Thoracic aorta (tissue), 2 donors: ENCODE results near the gene CABLES2. TPM values are rescaled to one million over a fixed set of nuclear protein-coding genes. Genes with fewer than 3 reads are reported as not detected.
A peak's percentile ranks its signal among the peaks of the same experiment; 100 is the strongest.

Source experiments
- ATAC-seq: fragments of 150-250 bp; one replicate; pipeline ENCODE4 v1.8.0; 2017; ENCODE audit warnings: low read depth; ENCODE audit not compliant: insufficient number of reproducible peaks, low FRiP score
- DNase-seq: peaks from one replicate; pipeline ENCODE4 v3.0.0-alpha.2; 2020; ENCODE audit warnings: low spot score
- H3K27ac ChIP-seq, 2 donors: fragments of 200-600 bp; sonication (generic); 1 replicate in 1 of 2; 2 replicates in 1 of 2; pipeline ENCODE4 v1.5.1; 2016; ENCODE audit warnings: mild to moderate bottlenecking in 2 of 2, moderate library complexity in 2 of 2
- H3K27me3 ChIP-seq: fragments of 200-600 bp; sonication (generic); replicated peaks from 2 replicates; pipeline ENCODE4 v1.6.0; 2016; ENCODE audit warnings: mild to moderate bottlenecking; ENCODE audit not compliant: insufficient read depth
- H3K36me3 ChIP-seq: fragments of 200-600 bp; sonication (generic); one replicate; pipeline ENCODE4 v1.5.1; 2016
- H3K4me1 ChIP-seq, 2 donors: fragments of 200-600 bp; sonication (generic); 1 replicate in 1 of 2; 2 replicates in 1 of 2; pipeline versions ENCODE4 v1.5.1 to v1.6.0; 2016; ENCODE audit warnings: low read depth in 2 of 2, mild to moderate bottlenecking in 1 of 2; ENCODE audit not compliant: control insufficient read depth in 1 of 2
- H3K4me3 ChIP-seq: fragments of 200-600 bp; sonication (generic); 2 replicates; pipeline ENCODE4 v1.5.1; 2016; ENCODE audit warnings: mild to moderate bottlenecking
- H3K9me3 ChIP-seq: fragments of 200-600 bp; sonication (generic); 2 replicates; pipeline ENCODE4 v1.5.1; 2016
- CTCF ChIP-seq: fragments of 200-600 bp; sonication (generic); IDR thresholded peaks from one replicate; pipeline ENCODE4 v1.5.1; 2019; ENCODE audit warnings: antibody characterized with exemption
- total RNA-seq, 2 donors: library from RNA; depleted of rRNA; stranded (reverse); fragments of >200 nt; gene quantifications; one replicate each; pipeline versions ENCODE4 v1.1.0 to v1.2.3, GENCODE V29; 2016

Gene CABLES2
- total RNA-seq, 2 donors from 2014 or later: 2.1 to 9.2 TPM

GRCh38 chr20:62359491-62360121, 47.5 kb downstream of the CABLES2 start:
- no peak for TF ChIP-seq CTCF
- no peaks in the 10 kb centered on the region for H3K36me3 ChIP-seq
- H3K9me3 ChIP-seq: no peaks in the 10 kb centered on the region
- peak overlapping the region; percentile 12 for H3K4me3 ChIP-seq
- H3K27me3 ChIP-seq: no peaks in the 10 kb centered on the region
- peak overlapping the region; percentile 94 to 100 for H3K27ac ChIP-seq
- no peak for DNase-seq
- H3K4me1 ChIP-seq: peaks cover 84 to 95% of the 10 kb centered on the region in 2 donors
- no peak for ATAC-seq

GRCh38 chr20:62359043-62359490, 48.0 kb downstream of the CABLES2 start:
- TF ChIP-seq CTCF: no peak
- no peak for ATAC-seq
- H3K4me1 ChIP-seq: peaks cover 82 to 95% of the 10 kb centered on the region in 2 donors
- H3K27me3 ChIP-seq: no peaks in the 10 kb centered on the region
- peak overlapping the region; percentile 94 to 100 for H3K27ac ChIP-seq
- peak overlapping the region; percentile 12 for H3K4me3 ChIP-seq
- H3K9me3 ChIP-seq: no peaks in the 10 kb centered on the region
- no peak for DNase-seq
- H3K36me3 ChIP-seq: no peaks in the 10 kb centered on the region

DNA sequence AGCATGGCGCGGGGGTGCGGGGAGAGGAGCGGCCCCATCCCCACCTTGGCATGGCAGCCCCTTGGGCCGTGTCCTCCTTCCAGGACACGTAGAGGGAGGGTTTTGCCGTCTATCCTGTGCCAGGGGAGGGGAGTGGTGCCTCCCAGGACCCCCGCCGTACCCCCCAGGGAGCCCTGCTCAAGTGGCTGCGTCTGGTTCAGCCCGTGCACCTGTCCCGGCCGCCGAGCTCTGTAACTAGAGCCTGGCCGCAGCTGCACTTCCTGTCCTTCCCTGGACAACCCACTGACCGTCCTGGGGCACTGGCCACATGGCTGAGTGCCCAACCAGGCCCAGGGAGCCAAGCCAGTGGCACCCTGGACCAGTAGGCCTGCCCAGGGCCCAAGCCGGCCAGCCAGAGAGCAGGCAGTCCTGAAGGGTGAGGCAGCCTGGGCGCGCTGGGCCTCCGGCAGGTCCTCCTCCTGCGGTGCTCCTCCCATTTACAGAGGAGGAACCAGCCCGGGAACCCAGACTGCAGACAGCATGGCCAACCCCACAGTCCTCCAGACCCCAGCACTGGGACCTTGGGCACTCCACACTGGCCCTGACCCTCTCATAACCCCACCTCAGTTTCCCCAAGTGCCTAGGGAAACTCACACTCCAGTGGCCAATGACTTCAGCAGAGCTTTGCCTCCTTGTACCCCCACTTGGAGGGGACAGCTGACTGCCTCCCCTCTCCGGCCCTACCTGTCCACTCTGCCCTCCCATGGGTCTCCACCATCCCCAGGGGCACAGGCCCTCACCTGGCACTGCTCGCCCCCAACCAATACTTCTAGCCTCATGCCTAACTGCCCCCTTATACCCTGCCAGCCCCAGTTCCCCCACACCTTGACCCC, 48.7 kb downstream of the CABLES2 start:
- ATAC-seq (no peak), DNase-seq (no peak)
- Histone ChIP-seq H3K36me3 (no peaks in the 10 kb centered on the region), H3K4me1 (peaks cover 82 to 95% of the 10 kb centered on the region in 2 donors), H3K27me3 (no peaks in the 10 kb centered on the region), H3K27ac (peak overlapping the region; percentile 94 to 100), H3K4me3 (peak overlapping the region; percentile 69), H3K9me3 (no peaks in the 10 kb centered on the region)
- no peak for TF ChIP-seq CTCF

- H3K27me3 ChIP-seq: no peaks in the 10 kb centered on the region
- peak overlapping the region; percentile 69 for H3K4me3 ChIP-seq
- DNase-seq (no peak), ATAC-seq (no peak)
- H3K27ac ChIP-seq: peak overlapping the region; percentile 94 to 100
- no peaks in the 10 kb centered on the region for H3K9me3 ChIP-seq
- H3K36me3 ChIP-seq: no peaks in the 10 kb centered on the region
- no peak for TF ChIP-seq CTCF
- peaks cover 81 to 95% of the 10 kb centered on the region in 2 donors for H3K4me1 ChIP-seq
Measured at GRCh38 chr20:62357681-62358080, 49.4 kb downstream of the CABLES2 start.

- H3K27ac ChIP-seq: peak overlapping the region; percentile 94 to 100
- peak; percentile 65 for DNase-seq
- ATAC-seq: peak; percentile 38
- no peaks in the 10 kb centered on the region for H3K9me3 ChIP-seq
- TF ChIP-seq CTCF: no peak
- peaks cover 1% of the 10 kb centered on the region for H3K36me3 ChIP-seq
- no peaks in the 10 kb centered on the region for H3K27me3 ChIP-seq
- H3K4me3 ChIP-seq: peak overlapping the region; percentile 69
- H3K4me1 ChIP-seq: peaks cover 77 to 95% of the 10 kb centered on the region in 2 donors
Measured at GRCh38 chr20:62357187-62357667, 49.9 kb downstream of the CABLES2 start.
